ENCODE measurements around the gene RNU1-3. TPM values are rescaled to one million over a fixed set of nuclear protein-coding genes. Genes with fewer than 3 reads are reported as not detected.
"Not testable (repeated sequence)": the region's sequence is repeated elsewhere in the genome, so short reads cannot be mapped to it uniquely, and the experiment has no call there.

Gene RNU1-3
- total RNA-seq, 8 experiments from 2014 or later = 2,521 to 14,174 (median 6,483) TPM

DNA sequence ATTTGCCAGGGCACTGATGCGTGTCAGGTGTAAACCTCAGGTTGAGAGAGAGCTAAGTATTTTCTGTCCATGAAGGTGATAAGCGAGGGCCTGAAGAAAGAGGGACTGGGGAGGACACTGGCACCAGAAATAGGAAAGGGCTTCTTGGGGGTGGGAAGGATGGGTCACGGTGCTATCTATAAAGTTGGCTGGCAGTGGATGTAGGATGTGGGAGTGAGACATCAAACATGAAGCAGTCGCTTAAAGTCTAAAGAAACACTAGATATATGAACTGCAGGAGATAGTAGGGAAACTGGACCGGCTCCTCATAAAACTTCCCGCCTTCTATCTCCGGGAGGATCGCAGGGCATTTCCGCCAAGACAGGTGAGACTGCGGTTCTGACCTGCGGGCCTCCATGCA lies 912 bp downstream of the RNU1-3 start:
- H3K4me1 ChIP-seq (replicated peaks in 1 of 2); in situ Hi-C loops (cut with MboI; ENCODE audit: low pct_unique_long_range_greater_than_20kb in 2 of 9, low sequenced_read_pairs in 9 of 9, unreplicated experiment in 9 of 9); ATAC-seq (replicated peaks in 6 of 8); H3K4me3 ChIP-seq; H3K27ac ChIP-seq: not testable (repeated sequence)
- WGBS, 10 experiments = no CpG with 5 or more reads among the region's 11 CpGs

DNA sequence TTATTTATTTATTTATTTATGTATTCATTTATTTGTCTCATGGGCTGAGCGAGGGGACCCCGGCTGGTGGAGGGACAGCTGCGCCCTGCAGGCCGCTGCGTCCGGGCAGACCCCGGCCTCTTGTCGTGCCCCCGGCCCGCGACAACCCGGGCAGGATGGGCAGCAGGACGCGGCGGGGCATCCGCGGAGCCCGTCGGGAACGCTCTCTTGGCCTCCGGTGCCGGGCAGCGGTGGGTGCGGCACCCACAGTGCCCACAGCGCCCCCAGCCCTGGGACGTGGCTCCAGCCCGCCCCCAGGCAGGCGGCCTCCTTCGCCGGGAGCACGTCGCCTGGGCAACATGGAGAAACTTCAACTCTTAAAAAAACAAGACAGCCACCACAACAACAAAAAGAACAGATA lies 8.5 kb downstream of the RNU1-3 start:
- WGBS, 10 experiments = no CpG with 5 or more reads among the region's 32 CpGs
- peak in 5 of 8 experiments; percentile 32 to 69 (median 44) for ATAC-seq (replicated peaks in 6 of 8)
- in situ Hi-C loops (cut with MboI; ENCODE audit: low pct_unique_long_range_greater_than_20kb in 2 of 9, low sequenced_read_pairs in 9 of 9, unreplicated experiment in 9 of 9); H3K27ac ChIP-seq; H3K4me1 ChIP-seq (replicated peaks in 1 of 2); H3K4me3 ChIP-seq: not testable (repeated sequence)

DNA sequence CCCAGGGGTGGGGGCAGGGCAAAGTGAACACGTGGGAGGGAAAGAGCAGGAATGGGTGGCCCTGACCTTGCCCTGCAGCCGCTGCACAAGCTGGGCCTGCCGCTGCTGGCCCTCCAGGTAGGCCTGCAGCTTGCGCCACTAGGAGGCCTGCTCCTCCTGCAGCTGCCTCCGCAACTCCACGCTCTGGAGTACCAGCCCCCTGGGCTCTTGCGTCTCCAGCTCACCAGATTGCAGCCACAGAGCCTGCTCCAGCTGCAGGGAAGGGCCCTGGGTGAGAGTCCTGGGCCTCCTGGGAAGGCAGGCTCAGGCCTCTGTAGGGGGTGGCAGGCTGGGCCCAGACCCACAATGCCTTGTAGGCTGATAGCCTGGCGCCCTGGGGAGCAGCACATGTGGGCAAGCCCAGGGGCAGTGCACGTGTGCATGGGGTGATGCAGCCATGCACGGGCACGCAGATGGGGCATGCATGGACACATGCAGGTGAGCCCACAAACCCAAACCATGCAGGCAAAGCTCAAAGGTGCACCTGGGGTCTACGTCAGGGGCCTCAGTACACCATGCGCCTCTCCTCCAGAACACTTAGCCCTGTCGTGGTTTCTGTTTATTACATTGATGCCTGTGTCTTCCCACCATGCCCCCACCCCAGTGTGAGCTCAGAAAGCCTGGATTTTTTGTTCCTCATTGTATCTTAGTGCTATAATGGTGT lies 9.6 kb downstream of the RNU1-3 start:
- H3K27ac ChIP-seq; H3K4me1 ChIP-seq (replicated peaks in 1 of 2); in situ Hi-C loops (cut with MboI; ENCODE audit: low pct_unique_long_range_greater_than_20kb in 2 of 9, low sequenced_read_pairs in 9 of 9, unreplicated experiment in 9 of 9); H3K4me3 ChIP-seq: not testable (repeated sequence)
- WGBS, 10 experiments = no CpG with 5 or more reads among the region's 14 CpGs
- ATAC-seq (replicated peaks in 6 of 8) = peak in 5 of 8 experiments; percentile 72 to 84 (median 80)

DNA sequence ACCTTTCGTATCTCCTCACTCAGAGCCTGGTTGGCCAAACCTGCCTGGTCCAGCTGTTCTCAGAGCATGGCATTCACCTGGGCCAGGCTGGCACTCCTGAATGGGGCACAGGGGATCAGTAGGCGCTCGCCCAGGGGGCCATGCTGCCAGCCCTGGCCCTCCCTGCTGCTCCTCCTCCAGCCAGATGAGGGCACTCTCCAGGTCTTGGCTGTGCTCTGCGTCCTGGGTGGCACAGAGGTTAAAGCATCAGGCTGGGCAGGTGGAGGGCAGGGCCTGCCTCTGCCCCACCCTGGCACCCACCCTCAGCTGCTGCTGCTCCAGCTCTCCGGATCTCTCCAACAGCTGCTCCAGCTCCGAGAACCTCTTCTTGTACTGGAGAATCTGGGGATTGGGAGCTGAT lies 10.2 kb downstream of the RNU1-3 start:
- H3K27ac ChIP-seq; in situ Hi-C loops (cut with MboI; ENCODE audit: low pct_unique_long_range_greater_than_20kb in 2 of 9, low sequenced_read_pairs in 9 of 9, unreplicated experiment in 9 of 9); H3K4me3 ChIP-seq; H3K4me1 ChIP-seq (replicated peaks in 1 of 2): not testable (repeated sequence)
- no CpG with 5 or more reads among the region's 6 CpGs for WGBS, 10 experiments
- ATAC-seq (replicated peaks in 6 of 8) = peak in 5 of 8 experiments; percentile 4 to 31 (median 17)

DNA sequence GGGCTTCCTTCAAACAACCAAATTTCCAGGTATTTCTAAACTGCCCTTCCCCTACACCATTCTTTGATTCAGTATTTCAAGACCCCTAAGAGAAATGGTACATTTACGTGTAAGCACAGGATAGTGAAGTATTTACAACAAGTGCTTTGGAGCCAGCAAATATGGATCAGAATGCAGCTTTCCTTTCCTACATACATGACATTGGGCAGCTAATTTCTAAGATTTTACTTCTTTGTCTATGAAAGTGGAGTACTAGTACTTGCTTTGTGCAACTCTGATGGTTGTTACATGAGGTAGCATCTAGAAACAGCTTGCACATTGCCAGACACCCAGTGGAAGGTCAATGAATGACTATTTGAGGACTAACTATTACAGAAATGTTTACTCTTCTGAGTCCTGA lies 15.2 kb downstream of the RNU1-3 start:
- in situ Hi-C loops (cut with MboI; ENCODE audit: low pct_unique_long_range_greater_than_20kb in 2 of 9, low sequenced_read_pairs in 9 of 9, unreplicated experiment in 9 of 9) = not testable (repeated sequence)
- 75 to 100% (median 100%) methylated on average over 1 of the region's 1 CpG; no CpG with 5 or more reads in 4 of the 10 experiments for WGBS, 10 experiments
- peak in 1 of 8 experiments; percentile 29 for ATAC-seq (replicated peaks in 6 of 8)

DNA sequence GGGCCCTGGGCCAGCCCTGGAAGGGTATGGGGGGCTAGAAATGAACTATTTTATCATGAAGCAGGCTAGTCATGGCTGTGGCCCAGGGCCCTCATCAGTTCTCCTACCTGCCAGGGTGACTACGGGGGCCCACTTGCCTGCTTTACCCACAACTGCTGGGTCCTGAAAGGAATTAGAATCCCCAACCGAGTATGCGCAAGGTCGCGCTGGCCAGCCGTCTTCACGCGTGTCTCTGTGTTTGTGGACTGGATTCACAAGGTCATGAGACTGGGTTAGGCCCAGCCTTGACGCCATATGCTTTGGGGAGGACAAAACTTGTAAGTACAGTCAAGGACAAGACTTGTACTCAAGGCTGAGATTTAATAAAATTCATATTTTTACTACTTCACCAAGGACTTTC lies 16.8 kb downstream of the RNU1-3 start:
- not testable (repeated sequence) for H3K4me3 ChIP-seq; ATAC-seq (replicated peaks in 6 of 8); H3K27ac ChIP-seq; H3K4me1 ChIP-seq (replicated peaks in 1 of 2)
- WGBS, 10 experiments = 77% methylated on average over 6 of the region's 9 CpGs; no CpG with 5 or more reads in 9 of the 10 experiments
- in situ Hi-C loops (cut with MboI; ENCODE audit: low pct_unique_long_range_greater_than_20kb in 2 of 9, low sequenced_read_pairs in 9 of 9, unreplicated experiment in 9 of 9) = loop anchor here in 3 of 9 experiments (25.0 kb wide), 3 partner anchors 138 to 387 kb away; partner anchors contain the start of genes ATP13A2 (in 1 of the 3) and RNU1-1 (in 1 of the 3)

More for the DNA sequence above, 15.2 kb downstream of the RNU1-3 start:
- not testable (repeated sequence) for H3K4me1 ChIP-seq (replicated peaks in 1 of 2); H3K4me3 ChIP-seq; H3K27ac ChIP-seq

DNA sequence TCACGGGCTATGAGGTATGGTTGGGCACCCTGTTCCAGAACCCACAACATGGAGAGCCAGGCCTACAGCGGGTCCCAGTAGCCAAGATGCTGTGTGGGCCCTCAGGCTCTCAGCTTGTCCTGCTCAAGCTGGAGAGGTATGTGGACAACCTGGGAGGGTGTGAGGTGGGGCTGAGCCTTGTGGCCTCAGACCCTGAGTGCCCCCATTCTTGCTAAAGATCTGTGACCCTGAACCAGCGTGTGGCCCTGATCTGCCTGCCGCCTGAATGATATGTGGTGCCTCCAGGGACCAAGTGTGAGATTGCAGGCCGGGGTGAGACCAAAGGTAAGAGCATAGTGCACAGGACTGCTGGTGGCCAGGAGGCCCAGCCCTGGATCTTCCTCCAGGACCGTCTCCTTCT lies 17.4 kb downstream of the RNU1-3 start:
- H3K4me3 ChIP-seq = not testable (repeated sequence)

DNA sequence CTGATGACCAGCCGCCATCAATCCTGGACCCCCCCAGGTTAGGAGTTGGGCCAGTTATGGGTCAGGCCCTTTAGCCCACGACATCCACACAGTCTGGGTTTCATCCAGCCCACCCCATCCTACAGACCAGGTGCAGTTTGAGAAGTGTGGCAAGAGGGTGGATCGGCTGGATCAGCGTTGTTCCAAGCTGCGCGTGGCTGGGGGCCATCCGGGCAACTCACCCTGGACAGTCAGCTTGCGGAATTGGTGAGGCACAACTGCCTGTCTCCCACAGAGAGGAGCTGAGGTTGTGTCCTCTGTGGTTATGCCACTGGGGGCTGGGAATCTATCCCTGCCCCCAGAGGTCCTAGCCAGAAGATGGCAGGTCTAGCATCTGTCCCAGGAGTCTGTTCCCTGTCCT lies 18.0 kb downstream of the RNU1-3 start:
- no CpG with 5 or more reads among the region's 8 CpGs for WGBS, 10 experiments
- not testable (repeated sequence) for ATAC-seq (replicated peaks in 6 of 8)

More for the DNA sequence above, 17.4 kb downstream of the RNU1-3 start:
- not testable (repeated sequence) for ATAC-seq (replicated peaks in 6 of 8); H3K4me1 ChIP-seq (replicated peaks in 1 of 2); H3K27ac ChIP-seq
- 68 to 79% (median 69%) methylated on average over 2 to 3 of the region's 6 CpGs; no CpG with 5 or more reads in 7 of the 10 experiments for WGBS, 10 experiments
- in situ Hi-C loops (cut with MboI; ENCODE audit: low pct_unique_long_range_greater_than_20kb in 2 of 9, low sequenced_read_pairs in 9 of 9, unreplicated experiment in 9 of 9) = loop anchor here in 3 of 9 experiments (25.0 kb wide), 3 partner anchors 137 to 388 kb away; partner anchors contain the start of genes ATP13A2 (in 1 of the 3) and RNU1-1 (in 1 of the 3)

DNA sequence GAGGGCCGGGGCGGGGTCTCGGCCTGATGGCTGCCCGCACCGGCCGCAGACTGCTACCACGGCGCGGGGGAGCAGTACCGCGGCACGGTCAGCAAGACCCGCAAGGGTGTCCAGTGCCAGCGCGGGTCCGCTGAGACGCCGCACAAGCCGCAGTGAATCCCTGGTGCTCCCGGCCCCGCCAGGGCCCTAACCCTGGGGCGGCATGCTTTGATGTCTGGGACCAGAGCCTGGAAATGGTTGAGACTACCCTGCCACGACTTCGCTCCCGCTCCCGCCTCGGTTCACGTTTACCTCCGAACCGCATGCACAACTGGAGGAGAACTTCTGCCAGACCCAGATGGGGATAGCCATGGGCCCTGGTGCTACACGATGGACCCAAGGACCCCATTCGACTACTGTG lies 18.5 kb downstream of the RNU1-3 start:
- not testable (repeated sequence) for ATAC-seq (replicated peaks in 6 of 8); H3K27ac ChIP-seq; H3K4me3 ChIP-seq
- H3K4me1 ChIP-seq (replicated peaks in 1 of 2) = peaks cover 11 to 13% of the 10 kb centered on the region in 2 donors
- 74% methylated on average over 15 of the region's 32 CpGs; no CpG with 5 or more reads in 9 of the 10 experiments for WGBS, 10 experiments
- in situ Hi-C loops (cut with MboI; ENCODE audit: low pct_unique_long_range_greater_than_20kb in 2 of 9, low sequenced_read_pairs in 9 of 9, unreplicated experiment in 9 of 9) = loop anchor here in 3 of 9 experiments (25.0 kb wide), 3 partner anchors 136 to 389 kb away; partner anchors contain the start of genes ATP13A2 (in 1 of the 3) and RNU1-1 (in 1 of the 3)

More for the DNA sequence above, 18.0 kb downstream of the RNU1-3 start:
- in situ Hi-C loops (cut with MboI; ENCODE audit: low pct_unique_long_range_greater_than_20kb in 2 of 9, low sequenced_read_pairs in 9 of 9, unreplicated experiment in 9 of 9) = loop anchor here in 3 of 9 experiments (25.0 kb wide), 3 partner anchors 136 to 389 kb away; partner anchors contain the start of genes ATP13A2 (in 1 of the 3) and RNU1-1 (in 1 of the 3)
- not testable (repeated sequence) for H3K4me1 ChIP-seq (replicated peaks in 1 of 2); H3K4me3 ChIP-seq; H3K27ac ChIP-seq

DNA sequence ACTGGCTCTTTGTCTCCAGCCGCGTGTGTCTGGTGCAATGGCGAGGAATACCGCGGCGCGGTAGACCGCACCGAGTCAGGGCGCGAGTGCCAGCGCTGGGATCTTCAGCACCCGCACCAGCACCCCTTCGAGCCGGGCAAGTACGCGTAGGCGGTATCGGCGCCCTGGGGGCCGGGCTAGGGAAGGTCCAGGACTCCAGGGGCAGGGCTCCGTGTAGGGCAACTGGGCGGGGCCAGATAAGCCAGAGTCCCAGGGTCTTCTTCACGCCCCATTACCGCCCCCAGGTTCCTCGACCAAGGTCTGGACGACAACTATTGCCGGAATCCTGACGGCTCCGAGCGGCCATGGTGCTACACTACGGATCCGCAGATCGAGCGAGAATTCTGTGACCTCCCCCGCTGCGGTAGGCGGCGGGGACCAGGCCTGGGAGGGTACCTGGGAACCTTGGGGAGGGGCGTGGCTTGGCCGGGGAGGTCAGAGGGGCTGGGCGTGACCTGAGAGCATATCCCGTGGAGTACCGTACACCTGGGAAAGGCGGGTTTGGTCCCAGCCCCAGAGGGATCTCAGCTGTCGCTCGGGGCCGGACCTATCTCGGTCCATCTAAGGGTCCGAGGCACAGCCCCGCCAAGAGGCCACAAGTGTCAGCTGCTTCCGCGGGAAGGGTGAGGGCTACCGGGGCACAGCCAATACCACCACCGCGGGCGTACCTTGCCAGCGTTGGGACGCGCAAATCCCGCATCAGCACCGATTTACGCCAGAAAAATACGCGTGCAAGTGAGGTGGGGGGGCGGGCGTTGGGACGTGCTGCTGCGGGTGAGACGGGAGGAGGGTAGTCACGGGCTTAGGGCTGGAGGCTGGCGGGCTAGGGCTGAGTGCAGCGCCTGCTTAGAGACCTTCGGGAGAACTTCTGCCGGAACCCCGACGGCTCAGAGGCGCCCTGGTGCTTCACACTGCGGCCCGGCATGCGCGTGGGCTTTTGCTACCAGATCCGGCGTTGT lies 19.3 kb downstream of the RNU1-3 start:
- H3K4me1 ChIP-seq (replicated peaks in 1 of 2) = peaks cover 18% of the 10 kb centered on the region in 2 donors
- in situ Hi-C loops (cut with MboI; ENCODE audit: low pct_unique_long_range_greater_than_20kb in 2 of 9, low sequenced_read_pairs in 9 of 9, unreplicated experiment in 9 of 9) = loop anchor here in 3 of 9 experiments (25.0 kb wide), 3 partner anchors 135 to 390 kb away; partner anchors contain the start of genes ATP13A2 (in 1 of the 3) and RNU1-1 (in 1 of the 3)
- not testable (repeated sequence) for ATAC-seq (replicated peaks in 6 of 8); H3K4me3 ChIP-seq; H3K27ac ChIP-seq
- no CpG with 5 or more reads among the region's 84 CpGs for WGBS, 10 experiments

DNA sequence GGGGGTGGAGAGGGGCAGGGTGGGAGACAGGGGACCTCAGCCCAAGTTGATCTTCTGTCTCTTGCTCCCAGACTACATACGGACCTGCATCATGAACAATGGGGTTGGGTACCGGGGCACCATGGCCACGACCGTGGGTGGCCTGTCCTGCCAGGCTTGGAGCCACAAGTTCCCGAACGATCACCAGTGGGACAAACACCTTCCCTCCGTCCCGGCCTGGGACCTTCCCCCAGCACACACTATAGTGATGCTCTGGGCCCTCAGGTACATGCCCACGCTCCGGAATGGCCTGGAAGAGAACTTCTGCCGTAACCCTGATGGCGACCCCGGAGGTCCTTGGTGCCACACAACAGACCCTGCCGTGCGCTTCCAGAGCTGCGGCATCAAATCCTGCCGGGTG lies 20.0 kb downstream of the RNU1-3 start:
- in situ Hi-C loops (cut with MboI; ENCODE audit: low pct_unique_long_range_greater_than_20kb in 2 of 9, low sequenced_read_pairs in 9 of 9, unreplicated experiment in 9 of 9) = loop anchor here in 3 of 9 experiments (25.0 kb wide), 3 partner anchors 134 to 391 kb away; partner anchors contain the start of genes ATP13A2 (in 1 of the 3) and RNU1-1 (in 1 of the 3)
- WGBS, 10 experiments = no CpG with 5 or more reads among the region's 17 CpGs
- not testable (repeated sequence) for ATAC-seq (replicated peaks in 6 of 8); H3K27ac ChIP-seq; H3K4me3 ChIP-seq
- H3K4me1 ChIP-seq (replicated peaks in 1 of 2) = peaks cover 18% of the 10 kb centered on the region in 2 donors

DNA sequence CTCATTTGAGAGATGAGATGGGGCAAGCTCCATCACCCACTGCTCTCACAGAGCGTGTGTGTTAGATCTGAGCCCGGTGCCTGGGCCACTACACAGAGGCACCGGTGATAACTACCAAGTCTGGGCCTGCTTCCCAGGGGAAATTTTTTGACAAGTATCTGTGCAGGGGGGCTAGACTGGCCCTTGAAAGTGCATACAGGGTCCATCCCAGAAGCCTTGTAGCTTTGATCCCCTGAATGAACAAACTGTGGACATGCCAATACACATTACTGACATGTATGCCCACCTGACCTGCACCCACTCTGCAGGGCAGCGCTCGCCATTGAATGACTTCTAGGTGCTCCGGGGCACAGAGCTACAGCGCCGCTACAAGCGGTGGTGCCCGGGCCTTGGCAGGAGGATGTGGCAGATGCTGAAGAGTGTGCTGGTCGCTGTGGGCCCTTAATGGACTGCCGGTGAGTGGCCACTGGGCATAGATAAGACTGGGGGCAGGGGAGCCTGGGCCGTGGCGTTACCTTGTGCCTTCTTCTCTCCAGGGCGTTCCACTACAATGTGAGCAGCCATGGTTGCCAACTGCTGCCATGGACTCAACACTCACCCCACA lies 20.6 kb downstream of the RNU1-3 start:
- peaks cover 18% of the 10 kb centered on the region in 2 donors for H3K4me1 ChIP-seq (replicated peaks in 1 of 2)
- not testable (repeated sequence) for ATAC-seq (replicated peaks in 6 of 8); H3K27ac ChIP-seq; H3K4me3 ChIP-seq
- WGBS, 10 experiments = 88 to 96% (median 91%) methylated on average over 4 to 14 of the region's 15 CpGs; no CpG with 5 or more reads in 2 of the 10 experiments
- in situ Hi-C loops (cut with MboI; ENCODE audit: low pct_unique_long_range_greater_than_20kb in 2 of 9, low sequenced_read_pairs in 9 of 9, unreplicated experiment in 9 of 9) = loop anchor here in 3 of 9 experiments (25.0 kb wide), 3 partner anchors 134 to 391 kb away; partner anchors contain the start of genes ATP13A2 (in 1 of the 3) and RNU1-1 (in 1 of the 3)
